GM12878 (cell line): ENCODE measurements around the gene UBAP2. TPM values are rescaled to one million over a fixed set of nuclear protein-coding genes. Genes with fewer than 3 reads are reported as not detected.

Source experiments
- ATAC-seq: fragments of 200-7000 bp; cut with Tn5 transposase; 3 replicates; pipeline ENCODE4 v1.9.1; 2020; ENCODE audit warnings: mild to moderate bottlenecking, moderate library complexity
- BruUV-seq: library from RNA; stranded (reverse); fragments of 400-500 nt; replicated peaks from 2 replicates; lab custom pipeline; 2021; lab: Mats Ljungman, UMichigan
- CTCF ChIA-PET: fragments of 300-600 bp; sonication (Branson Sonifier 250); formaldehyde crosslinking; extraction: SDS; loops from one replicate; lab custom pipeline; 2021; ENCODE audit warnings: inconsistent platforms; lab: Yijun Ruan, JAX
- POLR2A ChIA-PET: fragments of 350-600 bp; formaldehyde crosslinking; extraction: SDS; loops from one replicate; lab custom pipeline; 2021; ENCODE audit warnings: inconsistent platforms; lab: Charles Lee
- RAD21 ChIA-PET: fragments of 300-600 bp; sonication (Branson Sonifier 250); formaldehyde crosslinking; loops from one replicate; lab custom pipeline; 2023; ENCODE audit warnings: antibody characterized with exemption; ENCODE audit not compliant: unreplicated experiment; lab: Charles Lee
- SMC1A ChIA-PET: fragments of 300-600 bp; sonication (Branson Sonifier 250); formaldehyde crosslinking; loops from one replicate; lab custom pipeline; 2023; ENCODE audit not compliant: unreplicated experiment, uncharacterized antibody; lab: Charles Lee
- DNase-seq: peaks from one replicate; pipeline ENCODE4 v3.0.0-alpha.2; 2011; ENCODE audit warnings: low read depth, low spot score
- FAIRE-seq: peaks from 3 replicates; lab custom pipeline; 2011; peaks lifted over from hg19 to GRCh38; lab: Jason Lieb, UNC
- H2AFZ ChIP-seq: 2 replicates; pipeline ENCODE4 v1.6.0; 2011; ENCODE audit warnings: low read depth, low read length, control low read depth; ENCODE audit not compliant: control insufficient read depth
- H3K27ac ChIP-seq: 2 replicates; pipeline ENCODE4 v1.5.1; 2011; ENCODE audit warnings: control low read depth; ENCODE audit not compliant: control insufficient read depth, insufficient read depth
- H3K27me3 ChIP-seq, 2 experiments: replicated peaks in 1 of 2; 2 replicates each; pipeline versions ENCODE4 v1.6.0 to v1.6.1; 2011; ENCODE audit warnings: low read length in 1 of 2; ENCODE audit not compliant: control insufficient read depth in 2 of 2, insufficient read depth in 2 of 2
- H3K36me3 ChIP-seq, 2 experiments: 2 replicates each; pipeline ENCODE4 v1.5.1; 2011; ENCODE audit warnings: low read length in 1 of 2; ENCODE audit not compliant: control insufficient read depth in 2 of 2, insufficient read depth in 2 of 2
- H3K4me1 ChIP-seq: 2 replicates; pipeline ENCODE4 v1.6.1; 2011; ENCODE audit warnings: mild to moderate bottlenecking, low read length, moderate library complexity, mixed read lengths; ENCODE audit not compliant: control insufficient read depth, insufficient read depth
- H3K4me2 ChIP-seq: 2 replicates; pipeline ENCODE4 v1.6.0; 2011; ENCODE audit warnings: control low read depth; ENCODE audit not compliant: control insufficient read depth, insufficient read depth
- H3K4me3 ChIP-seq: fragments of 200-600 bp; sonication (generic); 2 replicates; pipeline ENCODE4 v1.5.1; 2016
- H3K79me2 ChIP-seq: 2 replicates; pipeline ENCODE4 v1.6.0; 2011; ENCODE audit warnings: low read length; ENCODE audit not compliant: control insufficient read depth, insufficient read depth
- H3K9ac ChIP-seq: 2 replicates; pipeline ENCODE4 v1.8.0; 2011; ENCODE audit warnings: low read length, control low read depth, mixed read lengths; ENCODE audit not compliant: control insufficient read depth, insufficient read depth
- H3K9me3 ChIP-seq: replicated peaks from 3 replicates; pipeline ENCODE4 v1.5.1; 2011; ENCODE audit warnings: mild to moderate bottlenecking, low read length; ENCODE audit not compliant: control insufficient read depth, insufficient read depth
- H4K20me1 ChIP-seq: 2 replicates; pipeline ENCODE4 v1.6.0; 2011; ENCODE audit not compliant: control insufficient read depth, insufficient read depth
- CBFB ChIP-seq: IDR thresholded peaks from 2 replicates; pipeline ENCODE4 v1.6.1; 2016; ENCODE audit warnings: antibody characterized with exemption, low read depth
- RELB ChIP-seq: fragments of 450-650 bp; IDR thresholded peaks from 2 replicates; pipeline ENCODE4 v1.6.1; 2017; ENCODE audit warnings: low read depth, mild to moderate bottlenecking, moderate library complexity
- RUNX3 ChIP-seq: IDR thresholded peaks from 2 replicates; pipeline ENCODE4 v1.6.1; 2012; ENCODE audit warnings: low read length, inconsistent platforms
- SKIL ChIP-seq: fragments of 450-650 bp; IDR thresholded peaks from 2 replicates; pipeline ENCODE4 v1.6.1; 2017; ENCODE audit warnings: mild to moderate bottlenecking, low read depth, inconsistent platforms; ENCODE audit not compliant: poor library complexity, severe bottlenecking
- STAT3 ChIP-seq: IDR thresholded peaks from 2 replicates; pipeline ENCODE4 v1.6.1; 2011; ENCODE audit warnings: low read depth, low read length, improper control_type of control experiment
- ZNF687 ChIP-seq: fragments of 450-650 bp; IDR thresholded peaks from 2 replicates; pipeline ENCODE4 v1.6.1; 2017; ENCODE audit warnings: mild to moderate bottlenecking, moderate library complexity
- WGBS: methylation state at CpG from one replicate; pipeline ENCODE4 v1.1.6; 2016; ENCODE audit warnings: low lambda C conversion rate; ENCODE audit not compliant: insufficient replicate concordance, insufficient coverage; ENCODE audit errors: missing lambda C conversion rate; 5-methylcytosine and 5-hydroxymethylcytosine counted together
- in situ Hi-C: fragments of 300-500 bp; cut with MboI; formaldehyde crosslinking; loops from 9 replicates; pipeline ENCODE4 v1.14.3; 2018; ENCODE audit warnings: mixed read lengths
- intact Hi-C: fragments of 100-400 bp; cut with micrococcal nuclease; formaldehyde crosslinking; loops from one replicate; pipeline ENCODE4 v1.14.2; 2022; ENCODE audit not compliant: unreplicated experiment
- polyA plus RNA-seq, 11 experiments: library from polyadenylated mRNA; depleted of rRNA in 4 of 11; unstranded in 6 of 11; stranded (reverse) in 5 of 11; fragments of >200 nt; fragmentation: Nextera tagmentation in 4 of 11; fragmentation: Illumina TruSeq in 1 of 11; extraction: Ambion mirVana in 4 of 11; extraction: Trizol in 1 of 11; gene quantifications; 1 replicate in 1 of 11; 2 replicates in 10 of 11; pipeline versions ENCODE4 v1.2.1 to v1.2.3, GENCODE V29; 2011 to 2016; ENCODE audit warnings: inconsistent platforms in 2 of 11, missing spikeins in 2 of 11, low read depth in 1 of 11
- total RNA-seq, 4 experiments: library from RNA; depleted of rRNA in 3 of 4; stranded (reverse); fragments of >200 nt in 3 of 4; fragmentation: Illumina TruSeq in 1 of 4; extraction: Trizol in 1 of 4; gene quantifications; 2 replicates each; pipeline versions ENCODE4 v1.2.1 to v1.2.3, GENCODE V29; 2013 to 2021
- TF ChIP-seq, protein P1 (sequence below): fragments of 450-650 bp; IDR thresholded peaks from 2 replicates; pipeline ENCODE4 v1.6.1; 2016; ENCODE audit warnings: mild to moderate bottlenecking

UBAP2 gene
- total and polyA plus RNA-seq, 10 of the 15 experiments (the other 5 are each of a cell fraction or from before 2014, with no cell fraction given) = 8.5 to 48.2 (median 28.1) TPM

DNA sequence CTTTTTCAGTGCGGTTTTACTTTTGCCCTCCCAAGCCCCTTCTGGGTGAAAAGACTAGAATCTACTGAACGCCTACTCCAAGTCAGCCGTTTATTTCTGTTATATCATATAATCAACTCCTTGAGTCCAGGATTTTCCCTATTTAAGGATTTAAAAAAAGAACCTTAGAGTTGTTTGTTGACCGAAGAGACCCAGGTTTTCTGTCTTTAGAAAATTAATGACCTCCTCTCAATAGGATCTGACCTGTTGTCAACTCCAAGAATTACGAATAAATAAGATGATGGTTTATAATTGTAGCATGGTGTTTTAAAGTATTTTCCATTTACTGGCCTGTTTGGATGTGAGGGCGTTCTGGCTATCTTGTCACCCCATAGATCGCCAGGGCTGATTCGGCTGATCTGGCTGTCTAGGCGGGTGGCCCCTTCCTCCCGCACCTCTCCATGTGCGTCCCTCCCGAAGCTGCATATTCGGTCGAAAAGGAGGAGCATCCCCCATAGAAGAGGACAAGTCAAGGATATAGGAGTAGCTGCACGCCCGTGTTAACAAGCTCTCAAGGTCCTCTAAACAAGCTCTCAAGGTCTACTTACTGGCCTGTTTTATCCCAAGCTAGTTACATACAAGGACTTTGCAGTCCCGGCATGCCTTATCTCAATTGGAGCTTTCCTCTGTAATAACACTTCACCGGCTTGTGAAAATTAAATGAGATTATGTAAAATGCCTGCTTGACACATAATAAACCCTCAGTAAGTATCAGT, 1.1 kb upstream of the UBAP2 start:
- no peak for DNase-seq
- peak overlapping the region; percentile 100 for H2AFZ ChIP-seq
- no peaks in the 10 kb centered on the region for H3K36me3 ChIP-seq
- H3K9me3 ChIP-seq = no peaks in the 10 kb centered on the region
- in situ Hi-C loops (no loop called here), intact Hi-C loops (no loop called here)
- peaks cover 37% of the 10 kb centered on the region for H3K79me2 ChIP-seq
- H3K27ac ChIP-seq = peak overlapping the region; percentile 96
- peak overlapping the region; percentile 58 for H3K4me2 ChIP-seq
- no peak for ATAC-seq
- no peaks in the 10 kb centered on the region for H4K20me1 ChIP-seq
- BruUV-seq = TSS peak; percentile 99
- no peaks in the 10 kb centered on the region for H3K27me3 ChIP-seq
- peak overlapping the region; percentile 67 for H3K9ac ChIP-seq
- TF ChIP-seq, protein P1, sequence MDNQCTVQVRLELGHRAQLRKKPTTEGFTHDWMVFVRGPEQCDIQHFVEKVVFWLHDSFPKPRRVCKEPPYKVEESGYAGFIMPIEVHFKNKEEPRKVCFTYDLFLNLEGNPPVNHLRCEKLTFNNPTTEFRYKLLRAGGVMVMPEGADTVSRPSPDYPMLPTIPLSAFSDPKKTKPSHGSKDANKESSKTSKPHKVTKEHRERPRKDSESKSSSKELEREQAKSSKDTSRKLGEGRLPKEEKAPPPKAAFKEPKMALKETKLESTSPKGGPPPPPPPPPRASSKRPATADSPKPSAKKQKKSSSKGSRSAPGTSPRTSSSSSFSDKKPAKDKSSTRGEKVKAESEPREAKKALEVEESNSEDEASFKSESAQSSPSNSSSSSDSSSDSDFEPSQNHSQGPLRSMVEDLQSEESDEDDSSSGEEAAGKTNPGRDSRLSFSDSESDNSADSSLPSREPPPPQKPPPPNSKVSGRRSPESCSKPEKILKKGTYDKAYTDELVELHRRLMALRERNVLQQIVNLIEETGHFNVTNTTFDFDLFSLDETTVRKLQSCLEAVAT = peak; percentile 68
- peak; percentile 69; the same call in 1 of the 2 replicates for TF ChIP-seq ZNF687
- TF ChIP-seq SKIL = no peak
- TF ChIP-seq STAT3 = no peak
- TF ChIP-seq CBFB = 0 out of 2 replicates have a peak, but pooled peaks have one; percentile 13
- no peak for TF ChIP-seq RELB
- TF ChIP-seq RUNX3 = peak; percentile 56
- ChIA-PET POLR2A (interaction anchor here (0.8 to 1.6 kb wide), 2 partner anchors 9 to 24 kb away, joined by 3 read pairs; no protein-coding TSS in a partner anchor), CTCF (interaction anchor here (1.1 to 1.3 kb wide), 2 partner anchors 24 to 234 kb away, joined by 3 to 6 read pairs; no protein-coding TSS in a partner anchor), RAD21 (interaction anchor here (1.4 to 1.9 kb wide), 2 partner anchors 23 to 25 kb away, joined by 3 to 4 read pairs; no protein-coding TSS in a partner anchor), SMC1A (interaction anchor here (0.6 kb wide), 1 partner anchor 144 kb away, joined by 3 read pairs; no protein-coding TSS in a partner anchor)
- whole genome bisulfite sequencing = 68% methylated on average over 18 of the region's 18 CpGs
- peaks cover 9% of the 10 kb centered on the region for H3K4me1 ChIP-seq
- no peak for FAIRE-seq
- peak overlapping the region; percentile 85 for H3K4me3 ChIP-seq
